B cell (primary cell): Measurements from ENCODE around the gene MORC2. TPM values are rescaled to one million over a fixed set of nuclear protein-coding genes. Genes with fewer than 3 reads are reported as not detected.

Source experiments
- ATAC-seq: fragments of 200-7000 bp; cut with Tn5 transposase; one replicate; pipeline ENCODE4 v1.10.0; 2021; ENCODE audit warnings: low read depth, mild to moderate bottlenecking, moderate number of reproducible peaks, moderate library complexity
- CTCF ChIA-PET: fragments of 350-600 bp; sonication (Branson Sonifier 250); formaldehyde crosslinking; loops from one replicate; lab custom pipeline; 2021; ENCODE audit warnings: antibody characterized with exemption, inconsistent platforms; lab: Charles Lee
- POLR2A ChIA-PET: fragments of 350-600 bp; sonication (Branson Sonifier 250); formaldehyde crosslinking; loops from one replicate; lab custom pipeline; 2021; ENCODE audit warnings: antibody characterized with exemption; lab: Charles Lee
- DNase-seq: peaks from one replicate; pipeline ENCODE4 v3.0.0; 2013
- H2AFZ ChIP-seq: 2 replicates; pipeline ENCODE4 v1.6.1; 2012; ENCODE audit warnings: mild to moderate bottlenecking, low read depth, low read length; ENCODE audit not compliant: insufficient read depth, poor library complexity, severe bottlenecking
- H3K27ac ChIP-seq, 2 donors: 1 replicate in 1 of 2; 2 replicates in 1 of 2; pipeline ENCODE4 v1.5.1; 2012 to 2013; ENCODE audit warnings: low read length in 2 of 2, mild to moderate bottlenecking in 2 of 2, moderate library complexity in 1 of 2
- H3K27me3 ChIP-seq, 4 experiments: fragments of 200-600 bp in 1 of 4; sonication (generic) in 1 of 4; replicated peaks in 1 of 4; 1 replicate in 2 of 4; 2 replicates in 2 of 4; pipeline versions ENCODE4 v1.6.1 to v1.7.0; 2013 to 2016; ENCODE audit warnings: low read length in 3 of 4, mild to moderate bottlenecking in 2 of 4, mixed read lengths in 1 of 4, moderate library complexity in 1 of 4; ENCODE audit not compliant: insufficient read depth in 4 of 4, control insufficient read depth in 3 of 4; ENCODE audit errors: control extremely low read depth in 1 of 4
- H3K36me3 ChIP-seq, 2 experiments: replicated peaks in 1 of 2; 1 replicate in 1 of 2; 2 replicates in 1 of 2; pipeline versions ENCODE4 v1.6.1 to v1.7.1; 2013; ENCODE audit warnings: low read length in 1 of 2; ENCODE audit not compliant: insufficient read depth in 2 of 2, control insufficient read depth in 1 of 2; ENCODE audit errors: control extremely low read depth in 1 of 2, extremely low read depth in 1 of 2
- H3K4me1 ChIP-seq, 2 donors: fragments of 200-600 bp in 1 of 2; sonication (generic) in 1 of 2; 1 replicate in 1 of 2; 2 replicates in 1 of 2; pipeline versions ENCODE4 v1.5.1 to v1.6.1; 2013 to 2017; ENCODE audit warnings: low read length in 2 of 2; ENCODE audit not compliant: control insufficient read depth in 2 of 2, insufficient read depth in 2 of 2
- H3K4me2 ChIP-seq: replicated peaks from 2 replicates; pipeline ENCODE3; 2012; ENCODE audit warnings: mild to moderate bottlenecking, low read depth, low read length; ENCODE audit not compliant: poor library complexity, severe bottlenecking
- H3K4me3 ChIP-seq, 5 experiments: fragments of 200-600 bp in 1 of 5; sonication (generic) in 1 of 5; 1 replicate in 3 of 5; 2 replicates in 2 of 5; pipeline versions ENCODE4 v1.5.1 to v1.7.0; 2011 to 2016; ENCODE audit warnings: low read length in 4 of 5, mild to moderate bottlenecking in 4 of 5, low read depth in 2 of 5, control low read depth in 1 of 5, moderate library complexity in 1 of 5; ENCODE audit not compliant: insufficient read depth in 1 of 5; ENCODE audit errors: control extremely low read depth in 1 of 5, extremely low read depth in 1 of 5
- H3K79me2 ChIP-seq: fragments of 200-600 bp; sonication (generic); one replicate; pipeline ENCODE4 v1.6.0; 2016; ENCODE audit warnings: low read length; ENCODE audit not compliant: control insufficient read depth, insufficient read depth
- H3K9ac ChIP-seq: fragments of 200-600 bp; sonication (generic); 2 replicates; pipeline ENCODE4 v1.6.1; 2017; ENCODE audit warnings: mild to moderate bottlenecking, low read length, moderate library complexity
- H3K9me3 ChIP-seq, 3 donors: one replicate each; pipeline versions ENCODE4 v1.6.1 to v1.7.1; 2013; ENCODE audit warnings: low read length in 2 of 3; ENCODE audit not compliant: control insufficient read depth in 2 of 3, insufficient read depth in 1 of 3; ENCODE audit errors: control extremely low read depth in 1 of 3
- H4K20me1 ChIP-seq: 2 replicates; pipeline ENCODE4 v1.6.0; 2012; ENCODE audit warnings: mild to moderate bottlenecking, low read length; ENCODE audit not compliant: insufficient read depth, control insufficient read depth, poor library complexity, severe bottlenecking
- H3K27ac Mint-ChIP-seq: one replicate; pipeline ENCODE4 v1.8.0; 2021; ENCODE audit warnings: mixed read lengths
- H3K27me3 Mint-ChIP-seq: one replicate; pipeline ENCODE4 v1.8.0; 2021; ENCODE audit warnings: mixed read lengths
- H3K4me1 Mint-ChIP-seq: one replicate; pipeline ENCODE4 v1.8.0; 2021; ENCODE audit warnings: mixed read lengths
- H3K4me3 Mint-ChIP-seq: one replicate; pipeline ENCODE4 v1.8.0; 2021; ENCODE audit warnings: mixed read lengths
- H3K9me3 Mint-ChIP-seq: one replicate; pipeline ENCODE4 v1.8.0; 2022; ENCODE audit warnings: mixed read lengths; ENCODE audit not compliant: insufficient read depth
- CTCF ChIP-seq: fragments of 200-600 bp; IDR thresholded peaks from one replicate; pipeline ENCODE4 v1.8.0; 2022; ENCODE audit warnings: antibody characterized with exemption, mild to moderate bottlenecking
- EZH2 ChIP-seq: IDR thresholded peaks from 2 replicates; pipeline ENCODE4 v1.6.1; 2012; ENCODE audit warnings: borderline replicate concordance, low read depth, mild to moderate bottlenecking, moderate library complexity, low read length; ENCODE audit not compliant: insufficient read depth, poor library complexity, severe bottlenecking
- WGBS: methylation state at CpG from one replicate; pipeline ENCODE4 v1.1.5; 2013; ENCODE audit warnings: missing lambda C conversion rate; ENCODE audit not compliant: insufficient coverage; 5-methylcytosine and 5-hydroxymethylcytosine counted together
- intact Hi-C: fragments of 100-400 bp; cut with micrococcal nuclease; formaldehyde crosslinking; loops from one replicate; pipeline ENCODE4 v1.10.0; 2022
- polyA plus RNA-seq: library from polyadenylated mRNA; depleted of rRNA; stranded (reverse); fragments of >200 nt; gene quantifications from 2 replicates; pipeline ENCODE4 v1.2.3, GENCODE V29; 2012
- total RNA-seq, 2 donors: library from RNA; stranded (reverse); fragments of 120-200 nt in 1 of 2; gene quantifications; 1 replicate in 1 of 2; 2 replicates in 1 of 2; pipeline versions ENCODE4 v1.2.3 to v1.2.4, GENCODE V29; 2013 to 2022

The MORC2 gene
- total and polyA plus RNA-seq, 2 donors (not counting 1 experiment from before 2014, with no cell fraction given): 10.1 to 25.0 TPM

- H2AFZ ChIP-seq: no peak overlapping the region
- Mint-ChIP-seq H3K4me1 (peaks cover 8% of the 10 kb centered on the region), H3K27me3 (no peaks in the 10 kb centered on the region), H3K4me3 (no peak overlapping the region), H3K27ac (no peak overlapping the region), H3K9me3 (peaks cover 14% of the 10 kb centered on the region)
- H3K4me1 ChIP-seq: peaks cover 0 to 4% of the 10 kb centered on the region in 2 donors
- peaks cover 1 to 36% (median 34%) of the 10 kb centered on the region in 3 donors for H3K9me3 ChIP-seq
- no peak overlapping the region for H3K4me2 ChIP-seq
- TF ChIP-seq EZH2 (no peak), CTCF (no peak)
- no peak for DNase-seq
- H3K4me3 ChIP-seq: no peak overlapping the region
- no peaks in the 10 kb centered on the region for H3K36me3 ChIP-seq
- CTCF ChIA-PET: no interaction called here
- no peak for ATAC-seq
- intact Hi-C loops: no loop called here
- no peaks in the 10 kb centered on the region for H4K20me1 ChIP-seq
- WGBS: no CpG with 5 or more reads among the region's 1 CpG
- H3K27ac ChIP-seq: no peak overlapping the region
- POLR2A ChIA-PET: interaction anchor here (0.7 kb wide), 1 partner anchor 22 kb away, joined by 3 read pairs; the partner anchor contains the start of genes MORC2 and TUG1
- no peak overlapping the region for H3K9ac ChIP-seq
- peaks cover 0 to 4% (median 0%) of the 10 kb centered on the region in 4 experiments for H3K27me3 ChIP-seq
- H3K79me2 ChIP-seq: no peaks in the 10 kb centered on the region
Measured at GRCh38 chr22:30990690-30991089, 22.1 kb upstream of the MORC2 start.

DNA sequence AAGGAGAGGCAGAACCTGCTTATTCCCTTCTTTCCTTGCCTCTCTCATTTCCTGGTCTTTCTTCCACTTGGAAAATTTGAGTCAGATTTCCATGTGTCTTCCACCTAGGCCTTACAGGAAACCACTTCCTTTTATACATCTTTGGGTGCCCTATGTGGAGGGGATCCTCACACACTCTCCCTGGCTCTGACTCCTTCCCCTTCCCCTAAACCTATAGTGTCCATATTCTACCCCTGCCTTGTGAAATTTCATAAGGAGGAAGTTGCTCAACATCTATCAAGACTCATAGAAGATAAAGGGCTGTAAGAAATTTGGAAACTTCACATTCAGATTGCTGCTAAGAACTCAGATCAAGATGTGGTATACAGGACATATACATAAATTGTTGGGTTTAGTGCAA is 20.9 kb upstream of the MORC2 start:
- Histone ChIP-seq H3K4me2 (no peak overlapping the region), H3K27ac (no peak overlapping the region), H3K27me3 (peaks cover 0 to 4% (median 0%) of the 10 kb centered on the region in 4 experiments), H3K79me2 (no peaks in the 10 kb centered on the region), H3K4me1 (no peaks in the 10 kb centered on the region), H3K4me3 (no peak overlapping the region), H3K9me3 (peaks cover 3 to 47% (median 39%) of the 10 kb centered on the region in 3 donors), H4K20me1 (no peaks in the 10 kb centered on the region), H3K36me3 (no peaks in the 10 kb centered on the region), H3K9ac (no peak overlapping the region), H2AFZ (no peak overlapping the region)
- ATAC-seq (no peak), DNase-seq (no peak)
- ChIA-PET POLR2A (no interaction called here), CTCF (no interaction called here)
- Mint-ChIP-seq H3K4me1 (no peaks in the 10 kb centered on the region), H3K27ac (no peak overlapping the region), H3K4me3 (no peak overlapping the region), H3K9me3 (peaks cover 14% of the 10 kb centered on the region), H3K27me3 (no peaks in the 10 kb centered on the region)
- intact Hi-C loops: no loop called here
- TF ChIP-seq CTCF (no peak), EZH2 (no peak)
